Kasumi-1 (cell line): ENCODE results near the gene SOX8.
"Not testable (repeated sequence)": the region's sequence is repeated elsewhere in the genome, so short reads cannot be mapped to it uniquely, and the experiment has no call there.

Source experiments
- DNase-seq, 2 experiments: peaks; one replicate each; lab custom pipeline; 2025; lab: John Stamatoyannopoulos, UW

SOX8 gene

DNA sequence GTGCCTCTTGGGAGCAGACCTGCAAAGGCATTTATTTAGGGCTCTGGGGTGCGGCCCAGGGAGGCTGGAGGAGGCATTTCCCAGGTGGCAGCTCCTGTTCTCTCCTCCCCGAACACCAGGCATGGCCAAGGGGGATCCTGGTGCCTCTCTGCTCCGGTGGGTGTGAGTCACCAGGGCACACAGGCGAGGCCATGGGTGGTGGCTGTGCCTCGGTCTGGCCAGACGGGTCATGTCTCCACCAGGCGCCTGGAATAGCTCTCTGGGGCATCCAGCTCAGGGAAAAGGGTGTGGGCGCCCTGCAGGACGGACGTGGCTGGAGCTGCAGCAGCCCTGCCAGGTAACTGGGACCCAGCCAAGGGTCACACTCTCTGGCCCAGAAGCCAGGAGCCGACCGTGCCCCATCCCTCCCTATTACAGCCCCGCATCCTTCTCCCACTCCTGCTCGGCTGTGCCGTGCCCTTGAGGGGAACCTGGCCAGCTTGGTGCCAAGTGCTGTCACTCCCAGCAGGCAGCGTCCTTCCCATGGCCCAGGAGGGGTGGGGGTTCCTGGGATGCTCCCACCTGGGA, 25.8 kb downstream of the SOX8 start:
- DNase-seq: no peak

- DNase-seq: no peak
These were observed 26.5 kb downstream of the SOX8 start for GRCh38 chr16:1008085-1008484.

- no peak for DNase-seq
These were observed 28.0 kb downstream of the SOX8 start for GRCh38 chr16:1009358-1010150.

- peak in 1 of 2 experiments; percentile 3 for DNase-seq
These were observed 28.7 kb downstream of the SOX8 start for GRCh38 chr16:1010251-1010650.

- no peak for DNase-seq
These were observed 29.2 kb downstream of the SOX8 start for GRCh38 chr16:1010815-1011214.

DNA sequence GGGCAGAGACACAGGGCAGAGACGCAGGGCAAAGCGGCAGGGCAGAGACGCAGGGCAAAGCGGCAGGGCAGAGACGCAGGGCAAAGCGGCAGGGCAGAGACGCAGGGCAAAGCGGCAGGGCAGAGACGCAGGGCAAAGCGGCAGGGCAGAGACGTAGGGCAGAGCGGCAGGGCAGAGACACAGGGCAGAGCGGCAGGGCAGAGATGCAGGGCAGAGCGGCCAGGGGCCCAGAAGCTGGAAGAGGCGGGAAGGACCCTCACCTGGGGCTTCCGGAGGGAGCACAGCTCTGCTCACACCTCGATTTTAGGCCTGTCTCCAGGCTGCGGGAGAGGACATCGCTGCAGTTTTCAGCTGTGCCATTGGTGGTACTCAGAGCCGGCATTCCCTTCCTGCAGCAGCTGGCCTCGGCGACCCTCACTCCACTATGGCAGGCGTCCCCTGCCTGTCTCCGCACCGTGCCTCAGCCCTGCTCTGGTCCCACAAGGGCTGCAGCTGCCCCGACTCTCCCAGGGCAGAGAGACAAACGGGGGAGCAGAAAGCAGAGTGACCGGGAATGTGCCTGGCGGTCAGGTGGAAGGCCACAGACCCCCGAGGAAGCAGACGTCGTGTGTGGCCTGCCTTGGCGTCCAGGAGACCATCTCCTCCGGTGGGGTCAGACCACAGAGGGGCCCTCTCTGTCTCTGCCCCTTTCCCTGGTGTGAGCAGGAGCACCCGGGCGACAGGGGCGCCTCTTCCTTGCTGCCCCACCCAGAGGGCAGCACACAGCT, 29.9 kb downstream of the SOX8 start:
- DNase-seq: no peak

DNA sequence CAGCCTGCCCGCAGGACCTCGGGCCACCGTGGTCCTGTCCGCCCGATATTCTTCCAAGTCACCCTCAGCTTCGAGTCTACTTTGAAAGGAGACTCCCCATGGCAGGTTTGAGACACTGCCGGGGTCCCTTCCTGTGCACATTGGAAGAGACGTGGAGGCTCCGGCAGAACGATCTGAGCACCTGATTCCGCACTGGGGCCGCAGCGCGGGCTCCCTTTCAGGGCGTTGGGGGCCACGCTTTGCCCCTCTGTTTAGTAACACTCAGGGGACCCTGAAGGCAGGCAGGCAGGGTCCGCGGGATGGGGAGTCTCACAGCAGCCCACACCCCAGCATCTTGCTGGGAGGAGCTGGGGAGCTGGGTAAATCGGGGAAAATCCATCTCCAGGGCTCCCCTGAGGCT, 30.6 kb downstream of the SOX8 start:
- DNase-seq: no peak

GRCh38 chr16:1012722-1013592, 31.4 kb downstream of the SOX8 start:
- DNase-seq: no peak

- DNase-seq: no peak
These were observed 32.0 kb downstream of the SOX8 start for GRCh38 chr16:1013593-1013900.

- DNase-seq: no peak
These were observed 32.7 kb downstream of the SOX8 start for GRCh38 chr16:1014221-1014620.

DNA sequence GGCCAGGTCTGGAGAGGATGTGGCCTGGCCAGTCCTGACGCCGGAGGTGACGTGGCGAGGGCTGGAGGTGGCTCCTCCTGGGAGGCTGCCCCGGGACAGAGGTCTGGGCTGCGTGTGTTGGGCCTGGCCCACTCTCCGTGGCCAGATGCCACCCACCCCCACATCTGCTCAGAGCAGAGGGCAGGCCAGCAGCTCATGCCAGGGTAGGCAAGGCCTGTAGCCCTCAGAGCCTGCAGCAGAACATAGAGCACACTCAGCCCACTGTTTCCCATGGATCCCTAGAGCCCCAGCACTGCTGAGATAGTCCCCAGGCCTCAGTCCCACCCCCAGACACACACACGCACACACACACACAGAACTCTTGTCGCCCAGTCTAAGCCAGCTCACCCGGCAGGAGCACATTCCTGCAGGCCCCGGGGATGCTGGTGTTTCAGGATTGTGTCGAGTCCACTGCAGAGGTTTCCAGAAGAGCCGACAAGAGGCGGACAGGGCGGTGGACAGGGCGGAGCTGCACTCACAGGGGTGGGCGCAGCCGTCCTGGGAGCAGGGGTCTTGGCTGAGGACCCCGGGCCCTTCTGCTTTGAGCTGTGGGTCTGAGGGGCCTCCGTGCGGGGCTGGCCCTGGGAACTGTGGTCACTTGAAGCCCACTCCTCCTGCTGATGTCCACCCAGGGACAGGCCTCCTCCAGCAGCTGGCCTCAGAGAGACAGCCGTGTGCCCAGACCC, 33.4 kb downstream of the SOX8 start:
- DNase-seq: no peak

- no peak for DNase-seq
These were observed 37.1 kb downstream of the SOX8 start for GRCh38 chr16:1018447-1019198.

- no peak for DNase-seq
These were observed 37.9 kb downstream of the SOX8 start for GRCh38 chr16:1019231-1020090.

DNA sequence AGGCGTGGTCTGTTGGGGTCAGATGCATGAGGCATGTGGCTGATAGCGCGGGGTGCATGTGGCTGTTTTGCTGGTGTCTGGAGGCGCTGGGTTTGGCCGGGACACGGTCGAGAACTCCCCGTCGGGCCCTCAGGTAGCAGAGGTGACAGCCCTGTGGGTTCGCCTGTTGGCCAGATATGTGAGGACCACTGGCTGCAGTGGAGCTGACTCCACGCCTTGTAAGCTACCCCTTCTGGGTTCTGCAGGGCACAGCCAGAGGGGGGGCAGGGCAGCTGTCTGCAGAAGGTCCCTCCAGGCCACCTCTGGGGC, 38.5 kb downstream of the SOX8 start:
- DNase-seq: no peak

- no peak for DNase-seq
These were observed 39.0 kb downstream of the SOX8 start for GRCh38 chr16:1020591-1020990.

DNA sequence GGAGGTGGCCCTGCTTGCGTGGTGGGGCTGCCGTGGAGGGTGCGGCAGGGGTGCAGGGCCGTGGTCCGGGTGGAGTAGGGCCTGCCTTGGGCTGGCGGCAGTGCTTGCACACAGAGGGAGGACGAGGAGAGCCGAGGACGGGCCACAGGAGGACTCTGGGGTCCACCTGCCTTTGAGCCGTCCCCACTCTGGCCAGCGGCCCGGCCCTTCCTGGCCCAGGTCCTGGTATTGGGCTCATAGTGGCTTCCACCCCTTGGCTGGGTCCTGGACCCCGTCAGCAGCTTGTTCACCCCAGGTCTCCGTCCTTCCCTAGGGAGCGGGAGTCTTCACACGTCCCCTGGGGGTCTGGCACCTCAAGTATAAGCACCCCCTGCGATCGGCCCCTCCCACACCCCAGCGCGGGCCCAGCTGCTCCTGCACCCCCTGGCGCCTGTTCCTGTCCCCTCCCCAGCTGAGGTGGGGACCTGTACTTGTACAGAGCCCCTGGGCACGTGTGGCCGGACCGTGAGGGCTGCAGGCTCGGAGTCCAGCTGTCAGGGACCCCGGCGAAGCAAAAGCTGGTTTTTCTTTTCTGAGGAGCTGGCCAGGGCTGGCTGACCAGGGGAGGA, 40.1 kb downstream of the SOX8 start:
- DNase-seq: no peak

DNA sequence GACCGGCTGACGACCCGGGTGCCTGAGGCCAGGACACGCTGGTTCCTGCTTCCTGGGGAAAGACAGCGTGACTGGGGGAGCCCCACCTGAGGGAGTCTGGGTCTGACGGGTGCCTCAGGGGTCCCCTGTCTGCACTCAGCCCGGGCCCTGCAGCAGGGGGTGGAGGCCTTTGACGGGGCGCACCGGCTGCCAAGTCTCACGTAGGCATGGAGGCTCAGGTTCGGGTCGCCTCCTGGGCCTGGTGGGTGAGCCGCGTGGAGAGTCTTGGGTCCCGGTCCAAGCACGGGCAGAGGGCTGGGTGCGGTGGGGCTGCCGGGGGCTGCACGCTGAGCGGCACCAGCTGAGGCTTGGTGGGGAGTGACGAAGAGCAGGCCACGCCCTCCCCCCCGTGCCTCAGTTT, 40.9 kb downstream of the SOX8 start:
- no peak for DNase-seq

DNA sequence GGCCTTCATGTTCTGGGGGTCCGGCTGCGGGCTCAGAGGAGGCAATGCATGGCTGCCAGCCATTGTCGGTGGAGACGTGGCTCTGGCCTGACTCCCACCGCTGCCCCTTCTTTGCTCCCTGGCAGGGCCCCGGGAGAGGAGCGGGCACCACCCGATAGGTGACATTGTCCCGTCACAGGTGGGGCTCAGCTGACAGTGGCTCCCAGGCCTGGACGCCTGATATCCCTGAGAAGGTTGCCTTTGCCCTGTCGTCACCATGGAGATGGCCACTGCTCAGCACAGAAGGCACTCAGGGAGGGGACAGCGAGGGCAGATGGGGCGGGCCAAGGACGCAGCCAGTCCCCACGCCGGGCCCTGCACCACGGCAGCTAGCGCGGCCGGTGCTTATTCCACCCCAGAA, 42.6 kb downstream of the SOX8 start:
- no peak for DNase-seq

DNA sequence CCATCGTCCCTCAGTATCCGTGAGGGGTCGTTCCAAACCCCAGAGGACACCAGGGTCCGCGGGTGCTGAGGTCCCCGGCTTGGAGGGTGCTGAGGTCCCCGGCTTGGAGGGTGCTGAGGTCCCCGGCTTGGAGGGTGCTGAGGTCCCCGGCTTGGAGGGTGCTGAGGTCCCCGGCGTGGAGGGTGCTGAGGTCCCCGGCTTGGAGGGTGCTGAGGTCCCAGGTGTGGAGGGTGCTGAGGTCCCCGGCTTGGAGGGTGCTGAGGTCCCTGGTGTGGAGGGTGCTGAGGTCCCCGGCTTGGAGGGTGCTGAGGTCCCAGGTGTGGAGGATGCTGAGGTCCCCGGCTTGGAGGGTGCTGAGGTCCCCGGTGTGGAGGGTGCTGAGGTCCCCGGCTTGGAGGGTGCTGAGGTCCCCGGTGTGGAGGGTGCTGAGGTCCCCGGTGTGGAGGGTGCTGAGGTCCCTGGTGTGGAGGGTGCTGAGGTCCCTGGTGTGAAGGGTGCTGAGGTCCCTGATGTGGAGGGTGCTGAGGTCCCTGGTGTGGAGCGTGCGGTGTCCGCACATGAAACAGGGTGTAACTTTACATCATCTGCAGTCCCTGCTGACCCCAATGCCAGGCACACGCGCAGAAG, 43.7 kb downstream of the SOX8 start:
- DNase-seq: not testable (repeated sequence)
